ENCODE results near the gene GBA3. TPM values are rescaled to one million over a fixed set of nuclear protein-coding genes. Genes with fewer than 3 reads are reported as not detected.

GBA3 gene
- total and polyA plus RNA-seq, 2 of the 8 experiments (the other 6 are each of a cell fraction or from before 2014, with no cell fraction given) = not detected

DNA sequence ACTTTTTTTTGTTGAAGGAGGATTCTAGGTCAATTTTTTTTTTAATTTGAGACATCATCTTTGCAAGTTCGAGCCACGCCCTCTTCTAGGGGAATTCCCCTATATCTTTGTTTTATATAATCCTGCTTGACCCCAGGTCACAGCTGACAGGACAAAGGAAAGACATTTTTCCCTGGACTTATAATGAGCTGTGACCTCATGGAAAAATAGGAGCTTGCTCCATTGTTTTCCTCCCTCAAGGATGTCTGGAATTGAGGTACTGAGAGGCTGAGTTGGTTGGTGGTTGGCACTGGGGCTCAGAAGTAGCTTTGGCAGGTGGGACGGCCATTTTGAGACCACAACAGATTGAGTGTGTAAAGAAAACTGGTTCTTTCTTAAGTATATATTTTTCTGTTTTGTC lies 49.0 kb downstream of the GBA3 start:
- H4K91ac ChIP-seq (replicated peaks; ENCODE audit: insufficient read length, low read length) = no peak overlapping the region
- H2BK5ac ChIP-seq (ENCODE audit: low read depth, low read length) = no peak overlapping the region
- TF ChIP-seq EZH2 (IDR thresholded peaks at IDR 0.05; ENCODE audit: low read depth, low read length, severe bottlenecking) (no peak), SP2 (IDR thresholded peaks at IDR 0.05; ENCODE audit: low read length) (no peak), GTF2F1 (IDR thresholded peaks at IDR 0.05; ENCODE audit: borderline replicate concordance, low read depth, low read length) (no peak), TAF1 (IDR thresholded peaks at IDR 0.05; ENCODE audit: low read depth, low read length) (no peak), ASH2L (IDR thresholded peaks at IDR 0.05; ENCODE audit: low read length) (no peak), EP300 (IDR thresholded peaks at IDR 0.05; ENCODE audit: borderline replicate concordance in 1 of 2, low read depth in 2 of 2, low read length in 2 of 2) (no peak), TCF12 (IDR thresholded peaks at IDR 0.05; ENCODE audit: low read depth, low read length) (no peak), ZNF274 (IDR thresholded peaks at IDR 0.05; ENCODE audit: borderline replicate concordance, extremely low read depth, low read length) (no peak), CTBP2 (IDR thresholded peaks at IDR 0.05; ENCODE audit: borderline replicate concordance, insufficient read depth, insufficient read length, low read length) (no peak), SIRT6 (IDR thresholded peaks at IDR 0.05; ENCODE audit: low read length) (no peak), MAFK (IDR thresholded peaks at IDR 0.05; ENCODE audit: low read depth, low read length) (no peak), SIX5 (IDR thresholded peaks at IDR 0.05; ENCODE audit: low read depth, low read length) (no peak), KDM1A (IDR thresholded peaks at IDR 0.05; ENCODE audit: borderline replicate concordance, low read length) (no peak), JUND (IDR thresholded peaks at IDR 0.05; ENCODE audit: low read length) (no peak), HDAC6 (IDR thresholded peaks at IDR 0.05; ENCODE audit: low read depth, low read length) (no peak), SP1 (IDR thresholded peaks at IDR 0.05; ENCODE audit: low read depth, low read length) (no peak)
- H3K4me1 ChIP-seq (replicated peaks in 1 of 4; ENCODE audit: control insufficient read depth in 3 of 4, insufficient read depth in 4 of 4, low read length in 3 of 4) = no peaks in the 10 kb centered on the region
- ChIA-PET POLR2A (ENCODE audit: partially characterized antibody) (no interaction called here), CTCF (ENCODE audit: partially characterized antibody) (no interaction called here)
- H3K23ac ChIP-seq (ENCODE audit: insufficient read length) = no peak overlapping the region
- no peak overlapping the region for H2BK20ac ChIP-seq (ENCODE audit: low read length)
- H3K9ac ChIP-seq (replicated peaks in 1 of 4; ENCODE audit: extremely low read depth in 1 of 4, low read depth in 3 of 4, low read length in 3 of 4) = no peak overlapping the region
- no peak overlapping the region for H2BK120ac ChIP-seq (replicated peaks; ENCODE audit: low read depth, low read length)
- DNase-seq (ENCODE audit: low read depth in 1 of 2, low spot score in 2 of 2) (no peak), FAIRE-seq (no peak)
- no peaks in the 10 kb centered on the region for H3K23me2 ChIP-seq (ENCODE audit: low read depth, low read length)
- no peak overlapping the region for H3K56ac ChIP-seq (replicated peaks; ENCODE audit: insufficient read length, low read depth, low read length)
- H3K27ac ChIP-seq (ENCODE audit: low read depth, low read length) = no peak overlapping the region
- H2BK12ac ChIP-seq (ENCODE audit: low read depth, low read length) = no peak overlapping the region
- WGBS, 2 experiments (ENCODE audit: extremely low coverage in 1 of 2, insufficient coverage in 1 of 2, insufficient read length in 1 of 2, insufficient replicate concordance in 2 of 2, low coverage in 1 of 2, low lambda C conversion rate in 2 of 2, missing lambda C conversion rate in 1 of 2) = 91% methylated on average over 3 of the region's 3 CpGs; no CpG with 5 or more reads in 1 of the 2 experiments
- no peaks in the 10 kb centered on the region for H3K79me1 ChIP-seq (ENCODE audit: low read depth, low read length)
- H2BK15ac ChIP-seq (ENCODE audit: low read length) = no peak overlapping the region
- H3K4ac ChIP-seq (replicated peaks; ENCODE audit: insufficient read length, low read depth, low read length) = no peak overlapping the region
- H3K14ac ChIP-seq (ENCODE audit: insufficient read length) = no peak overlapping the region
- no peak overlapping the region for H4K5ac ChIP-seq (ENCODE audit: insufficient read length, low read depth, low read length)
- no peak overlapping the region for H3K4me3 ChIP-seq (ENCODE audit: extremely low read depth in 1 of 4, insufficient read depth in 2 of 4, low read depth in 3 of 4, low read length in 4 of 4)
- H2AFZ ChIP-seq (ENCODE audit: low read length) = no peak overlapping the region
- no peak overlapping the region for H4K8ac ChIP-seq (ENCODE audit: extremely low read depth, insufficient read depth, low read length)
- no peak overlapping the region for H3K18ac ChIP-seq (ENCODE audit: extremely low read depth, low read length)
- no peaks in the 10 kb centered on the region for H3K27me3 ChIP-seq (replicated peaks in 1 of 4; ENCODE audit: control insufficient read depth in 3 of 4, extremely low read depth in 1 of 4, insufficient read depth in 3 of 4, low read length in 3 of 4)
- no peak overlapping the region for H2AK5ac ChIP-seq (ENCODE audit: low read depth, low read length)
- no peak overlapping the region for H3K4me2 ChIP-seq (ENCODE audit: insufficient read depth in 1 of 2, low read depth in 2 of 2, low read length in 2 of 2)
- no peaks in the 10 kb centered on the region for H3K36me3 ChIP-seq (ENCODE audit: control insufficient read depth in 2 of 4, insufficient read depth in 4 of 4, low read length in 3 of 4)
- peaks cover 0 to 1% of the 10 kb centered on the region in 2 experiments for H4K20me1 ChIP-seq (replicated peaks in 1 of 2; ENCODE audit: control insufficient read depth in 1 of 2, insufficient read depth in 2 of 2, low read length in 2 of 2)
- H3K79me2 ChIP-seq (ENCODE audit: control insufficient read depth in 1 of 2, insufficient read depth in 2 of 2, low read length in 2 of 2) = no peaks in the 10 kb centered on the region
- H3K9me3 ChIP-seq (ENCODE audit: insufficient read depth in 2 of 2, low read depth in 1 of 2, low read length in 1 of 2) = no peaks in the 10 kb centered on the region
